ENCODE results near the gene FOXJ2. TPM values are rescaled to one million over a fixed set of nuclear protein-coding genes. Genes with fewer than 3 reads are reported as not detected.
"Not testable (repeated sequence)": the region's sequence is repeated elsewhere in the genome, so short reads cannot be mapped to it uniquely, and the experiment has no call there.

Gene FOXJ2
- total RNA-seq, 2 donors from 2014 or later = 10.8 to 21.2 TPM

DNA sequence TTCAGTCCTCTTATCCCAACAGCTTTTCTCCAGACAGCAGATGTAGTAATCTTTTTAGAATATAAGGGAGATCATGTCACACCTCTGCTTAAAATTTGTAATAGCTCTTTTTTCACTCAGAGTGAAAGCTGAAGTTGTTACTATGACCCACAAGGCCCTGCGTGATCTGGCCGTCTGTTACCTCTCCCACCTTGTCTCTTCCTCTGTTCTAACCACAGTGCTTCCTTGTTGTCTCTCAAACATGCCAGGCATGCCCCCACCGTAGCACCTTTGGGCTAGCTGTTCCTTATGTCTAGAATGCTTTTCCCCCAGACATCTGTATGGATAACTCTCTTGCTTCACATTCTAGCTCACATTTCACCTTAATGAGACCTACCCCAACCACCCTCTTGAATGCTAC is 56.1 kb downstream of the FOXJ2 start:
- Mint-ChIP-seq H3K36me3 (ENCODE audit: low read depth) (peaks cover 48% of the 10 kb centered on the region), H3K9me3 (no peaks in the 10 kb centered on the region), H3K27ac (peak overlapping the region; percentile 6), H3K27me3 (ENCODE audit: insufficient read depth) (no peaks in the 10 kb centered on the region), H3K4me1 (peaks cover 1% of the 10 kb centered on the region), H3K4me3 (no peak overlapping the region)
- Histone ChIP-seq H3K36me3 (ENCODE audit: control insufficient read depth, insufficient read depth, low read length) (peaks cover 37% of the 10 kb centered on the region), H3K4me3 (ENCODE audit: low read length) (no peak overlapping the region), H3K9me3 (ENCODE audit: control insufficient read depth, low read length) (no peaks in the 10 kb centered on the region), H3K27ac (ENCODE audit: low read depth, low read length) (no peak overlapping the region), H3K9ac (ENCODE audit: extremely low read depth, low read length, poor library complexity, severe bottlenecking) (no peak overlapping the region), H3K27me3 (ENCODE audit: control insufficient read depth, insufficient read depth, low read length, poor library complexity, severe bottlenecking) (no peaks in the 10 kb centered on the region), H3K4me1 (ENCODE audit: control insufficient read depth, insufficient read depth, low read length) (no peaks in the 10 kb centered on the region)
- WGBS, 2 experiments (ENCODE audit: insufficient coverage in 1 of 2, insufficient read length in 1 of 2) = 92 to 93% methylated on average over 3 of the region's 3 CpGs
- TF ChIP-seq, protein P1, sequence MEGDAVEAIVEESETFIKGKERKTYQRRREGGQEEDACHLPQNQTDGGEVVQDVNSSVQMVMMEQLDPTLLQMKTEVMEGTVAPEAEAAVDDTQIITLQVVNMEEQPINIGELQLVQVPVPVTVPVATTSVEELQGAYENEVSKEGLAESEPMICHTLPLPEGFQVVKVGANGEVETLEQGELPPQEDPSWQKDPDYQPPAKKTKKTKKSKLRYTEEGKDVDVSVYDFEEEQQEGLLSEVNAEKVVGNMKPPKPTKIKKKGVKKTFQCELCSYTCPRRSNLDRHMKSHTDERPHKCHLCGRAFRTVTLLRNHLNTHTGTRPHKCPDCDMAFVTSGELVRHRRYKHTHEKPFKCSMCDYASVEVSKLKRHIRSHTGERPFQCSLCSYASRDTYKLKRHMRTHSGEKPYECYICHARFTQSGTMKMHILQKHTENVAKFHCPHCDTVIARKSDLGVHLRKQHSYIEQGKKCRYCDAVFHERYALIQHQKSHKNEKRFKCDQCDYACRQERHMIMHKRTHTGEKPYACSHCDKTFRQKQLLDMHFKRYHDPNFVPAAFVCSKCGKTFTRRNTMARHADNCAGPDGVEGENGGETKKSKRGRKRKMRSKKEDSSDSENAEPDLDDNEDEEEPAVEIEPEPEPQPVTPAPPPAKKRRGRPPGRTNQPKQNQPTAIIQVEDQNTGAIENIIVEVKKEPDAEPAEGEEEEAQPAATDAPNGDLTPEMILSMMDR (conservative IDR thresholded peaks at IDR 0.05) = no peak
- DNase-seq = no peak

- H3K4me1 ChIP-seq (ENCODE audit: control insufficient read depth, insufficient read depth, low read length); DNase-seq; H3K27ac Mint-ChIP-seq; H3K27me3 Mint-ChIP-seq (ENCODE audit: insufficient read depth); H3K4me1 Mint-ChIP-seq; H3K27ac ChIP-seq (ENCODE audit: low read depth, low read length); H3K4me3 ChIP-seq (ENCODE audit: low read length); H3K9me3 Mint-ChIP-seq; H3K9me3 ChIP-seq (ENCODE audit: control insufficient read depth, low read length); H3K27me3 ChIP-seq (ENCODE audit: control insufficient read depth, insufficient read depth, low read length, poor library complexity, severe bottlenecking); H3K4me3 Mint-ChIP-seq; H3K9ac ChIP-seq (ENCODE audit: extremely low read depth, low read length, poor library complexity, severe bottlenecking): not testable (repeated sequence)
- H3K36me3 ChIP-seq (ENCODE audit: control insufficient read depth, insufficient read depth, low read length) = peaks cover 39% of the 10 kb centered on the region
- H3K36me3 Mint-ChIP-seq (ENCODE audit: low read depth) = peaks cover 53% of the 10 kb centered on the region
- WGBS, 2 experiments (ENCODE audit: insufficient coverage in 1 of 2, insufficient read length in 1 of 2) = 95 to 98% methylated on average over 10 to 11 of the region's 11 CpGs
Measured at GRCh38 chr12:8089277-8089676, 56.8 kb downstream of the FOXJ2 start.

DNA sequence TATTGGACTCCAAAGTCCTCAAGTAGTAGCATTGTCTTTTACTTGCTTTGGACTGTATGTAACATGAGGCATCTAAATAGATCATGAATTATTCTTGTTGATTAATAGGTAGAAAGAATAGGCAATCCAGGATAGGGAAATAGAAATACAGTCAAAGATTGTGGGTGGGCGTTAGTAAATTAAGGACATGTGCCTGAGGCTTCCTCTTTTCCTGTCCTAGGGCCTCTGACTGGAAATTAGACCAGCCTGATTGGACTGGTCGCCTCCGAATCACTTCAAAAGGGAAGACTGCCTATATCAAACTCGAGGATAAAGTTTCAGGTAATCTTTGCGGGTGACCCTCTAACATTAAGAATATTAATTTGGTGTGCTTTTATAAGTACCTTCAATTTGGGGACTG is 57.2 kb downstream of the FOXJ2 start:
- Histone ChIP-seq H3K9me3 (ENCODE audit: control insufficient read depth, low read length) (no peaks in the 10 kb centered on the region), H3K27me3 (ENCODE audit: control insufficient read depth, insufficient read depth, low read length, poor library complexity, severe bottlenecking) (no peaks in the 10 kb centered on the region), H3K4me1 (ENCODE audit: control insufficient read depth, insufficient read depth, low read length) (no peaks in the 10 kb centered on the region), H3K4me3 (ENCODE audit: low read length) (no peak overlapping the region), H3K9ac (ENCODE audit: extremely low read depth, low read length, poor library complexity, severe bottlenecking) (no peak overlapping the region), H3K36me3 (ENCODE audit: control insufficient read depth, insufficient read depth, low read length) (peaks cover 43% of the 10 kb centered on the region), H3K27ac (ENCODE audit: low read depth, low read length) (no peak overlapping the region)
- 92 to 93% methylated on average over 3 to 5 of the region's 5 CpGs for WGBS, 2 experiments (ENCODE audit: insufficient coverage in 1 of 2, insufficient read length in 1 of 2)
- Mint-ChIP-seq H3K9me3 (no peaks in the 10 kb centered on the region), H3K27me3 (ENCODE audit: insufficient read depth) (no peaks in the 10 kb centered on the region), H3K4me3 (no peak overlapping the region), H3K36me3 (ENCODE audit: low read depth) (peaks cover 55% of the 10 kb centered on the region), H3K4me1 (no peaks in the 10 kb centered on the region), H3K27ac (peak overlapping the region; percentile 24)
- DNase-seq = no peak
- TF ChIP-seq, protein P1 (conservative IDR thresholded peaks at IDR 0.05) = no peak

DNA sequence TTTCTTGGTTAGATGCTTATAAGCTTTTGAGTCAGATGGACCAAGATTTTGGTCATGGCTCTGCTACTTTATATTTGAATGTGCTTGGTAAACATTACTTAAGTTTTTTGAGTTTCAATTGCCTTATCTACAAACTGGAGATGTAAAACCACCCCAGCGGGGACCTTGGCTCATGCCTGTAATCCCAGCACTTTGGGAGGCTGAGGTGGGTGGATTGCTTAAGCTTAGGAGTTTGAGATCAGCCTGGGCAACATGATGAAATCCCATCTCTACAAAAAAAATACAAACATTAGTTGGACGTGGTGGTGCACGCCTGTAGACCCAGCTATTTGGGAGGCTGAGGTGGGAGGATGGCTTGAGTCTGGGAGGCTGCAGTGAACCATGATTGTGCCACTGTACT is 60.8 kb downstream of the FOXJ2 start:
- H3K4me3 ChIP-seq (ENCODE audit: low read length) = no peak overlapping the region
- Mint-ChIP-seq H3K27ac (no peak overlapping the region), H3K36me3 (ENCODE audit: low read depth) (peaks cover 71% of the 10 kb centered on the region), H3K9me3 (no peaks in the 10 kb centered on the region), H3K27me3 (ENCODE audit: insufficient read depth) (no peaks in the 10 kb centered on the region), H3K4me1 (no peaks in the 10 kb centered on the region), H3K4me3 (no peak overlapping the region)
- TF ChIP-seq, protein P1 (conservative IDR thresholded peaks at IDR 0.05) = no peak
- H3K9ac ChIP-seq (ENCODE audit: extremely low read depth, low read length, poor library complexity, severe bottlenecking) = no peak overlapping the region
- H3K36me3 ChIP-seq (ENCODE audit: control insufficient read depth, insufficient read depth, low read length) = peaks cover 69% of the 10 kb centered on the region
- no peak overlapping the region for H3K27ac ChIP-seq (ENCODE audit: low read depth, low read length)
- no peaks in the 10 kb centered on the region for H3K9me3 ChIP-seq (ENCODE audit: control insufficient read depth, low read length)
- H3K4me1 ChIP-seq (ENCODE audit: control insufficient read depth, insufficient read depth, low read length) = no peaks in the 10 kb centered on the region
- no peaks in the 10 kb centered on the region for H3K27me3 ChIP-seq (ENCODE audit: control insufficient read depth, insufficient read depth, low read length, poor library complexity, severe bottlenecking)
- WGBS, 2 experiments (ENCODE audit: insufficient coverage in 1 of 2, insufficient read length in 1 of 2) = 100% methylated on average over 1 to 3 of the region's 3 CpGs
- DNase-seq = no peak

Measured in endodermal cell (in vitro differentiated cells).